ENCODE data around the gene ATRN. TPM values are rescaled to one million over a fixed set of nuclear protein-coding genes. Genes with fewer than 3 reads are reported as not detected.

ATRN gene
- total RNA-seq, 1 donor from 2014 or later: 8.6 TPM

DNA sequence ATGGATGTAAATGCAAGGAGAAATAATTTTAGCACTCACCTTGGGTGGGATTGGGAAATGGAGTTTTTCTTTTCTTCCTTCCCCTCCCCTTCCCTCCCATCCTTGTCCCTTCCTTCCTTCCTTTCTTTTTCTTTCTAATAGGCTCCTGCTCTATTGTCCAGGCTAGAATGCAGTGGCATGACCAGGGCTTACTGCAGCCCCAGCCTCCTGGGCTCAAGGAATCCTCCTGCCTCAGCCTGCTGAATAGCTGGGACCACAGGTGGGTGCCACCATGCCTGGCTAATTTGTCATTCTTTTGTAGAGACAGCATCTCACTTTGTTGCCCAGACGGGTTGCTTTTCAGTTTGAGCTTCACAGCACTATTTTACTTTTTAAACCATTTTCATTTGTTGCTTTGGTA is 21.5 kb upstream of the ATRN start:
- Histone ChIP-seq H3K9me3 (no peaks in the 10 kb centered on the region), H3K27ac (no peak overlapping the region), H3K36me3 (no peaks in the 10 kb centered on the region), H3K27me3 (no peaks in the 10 kb centered on the region), H3K4me3 (no peak overlapping the region), H3K4me1 (no peaks in the 10 kb centered on the region)
- no peak for DNase-seq (ENCODE audit: low spot score in 2 of 2)
- intact Hi-C loops (cut with DNase I): no loop called here
- no peak for TF ChIP-seq CTCF (IDR thresholded peaks at IDR 0.05)

- no peaks in the 10 kb centered on the region for H3K4me1 ChIP-seq
- intact Hi-C loops (cut with DNase I): no loop called here
- no peaks in the 10 kb centered on the region for H3K27me3 ChIP-seq
- H3K9me3 ChIP-seq: no peaks in the 10 kb centered on the region
- TF ChIP-seq CTCF (IDR thresholded peaks at IDR 0.05): no peak
- H3K36me3 ChIP-seq: no peaks in the 10 kb centered on the region
- H3K27ac ChIP-seq: no peak overlapping the region
- DNase-seq (ENCODE audit: low spot score in 2 of 2): no peak
- H3K4me3 ChIP-seq: no peak overlapping the region
Observed at GRCh38 chr20:3452136-3452535, 18.7 kb upstream of the ATRN start.

DNA sequence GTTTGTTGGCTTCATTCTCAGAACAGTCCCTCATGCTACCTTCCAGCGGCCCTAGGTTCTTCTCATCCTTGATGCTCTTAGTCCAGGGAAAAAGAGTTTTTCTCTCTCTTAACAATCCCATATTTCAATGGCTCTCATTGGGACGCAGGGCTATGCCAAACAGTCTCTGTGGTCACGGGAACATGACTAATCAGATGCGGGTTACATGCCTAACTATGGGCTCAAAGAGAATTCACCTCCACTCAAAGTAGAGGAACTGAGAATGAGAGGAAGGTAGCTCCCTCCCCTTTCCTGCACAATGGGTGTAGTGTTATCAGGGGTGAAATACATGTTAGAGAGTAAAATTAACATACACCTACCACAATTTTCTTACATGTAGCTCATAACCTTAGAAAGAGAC is 18.1 kb upstream of the ATRN start:
- Histone ChIP-seq H3K36me3 (no peaks in the 10 kb centered on the region), H3K27me3 (no peaks in the 10 kb centered on the region), H3K4me3 (no peak overlapping the region), H3K9me3 (no peaks in the 10 kb centered on the region), H3K4me1 (no peaks in the 10 kb centered on the region), H3K27ac (no peak overlapping the region)
- TF ChIP-seq CTCF (IDR thresholded peaks at IDR 0.05): no peak
- intact Hi-C loops (cut with DNase I): no loop called here
- no peak for DNase-seq (ENCODE audit: low spot score in 2 of 2)

DNA sequence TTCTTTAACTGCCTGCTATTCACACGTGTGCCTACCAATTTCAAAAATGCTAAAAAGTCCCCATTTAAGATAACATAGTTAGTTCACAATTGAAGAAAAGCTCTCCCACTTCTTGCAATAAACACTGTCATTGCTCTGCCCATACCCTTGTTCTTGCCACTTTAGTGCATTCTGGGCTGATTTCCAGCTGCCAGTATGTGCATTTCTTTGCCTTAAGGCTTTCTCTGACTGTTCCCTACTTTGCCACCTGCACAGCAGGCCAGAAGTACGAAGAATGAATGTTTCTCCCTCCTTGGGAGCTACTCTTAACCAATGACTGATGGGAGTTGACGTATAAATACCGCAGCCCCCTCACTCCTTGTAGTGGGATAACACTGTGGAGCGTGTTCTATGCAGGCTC is 16.0 kb upstream of the ATRN start:
- no peaks in the 10 kb centered on the region for H3K9me3 ChIP-seq
- no peaks in the 10 kb centered on the region for H3K36me3 ChIP-seq
- DNase-seq (ENCODE audit: low spot score in 2 of 2): no peak
- H3K4me1 ChIP-seq: no peaks in the 10 kb centered on the region
- no peak overlapping the region for H3K4me3 ChIP-seq
- no peak overlapping the region for H3K27ac ChIP-seq
- H3K27me3 ChIP-seq: no peaks in the 10 kb centered on the region
- TF ChIP-seq CTCF (IDR thresholded peaks at IDR 0.05): no peak
- intact Hi-C loops (cut with DNase I): no loop called here

- Histone ChIP-seq H3K9me3 (no peaks in the 10 kb centered on the region), H3K4me3 (no peak overlapping the region), H3K4me1 (no peaks in the 10 kb centered on the region), H3K36me3 (no peaks in the 10 kb centered on the region), H3K27me3 (no peaks in the 10 kb centered on the region), H3K27ac (no peak overlapping the region)
- no peak for TF ChIP-seq CTCF (IDR thresholded peaks at IDR 0.05)
- intact Hi-C loops (cut with DNase I): no loop called here
- no peak for DNase-seq (ENCODE audit: low spot score in 2 of 2)
Observed at GRCh38 chr20:3456648-3457047, 14.2 kb upstream of the ATRN start.

- no peak for DNase-seq (ENCODE audit: low spot score in 2 of 2)
- no peak for TF ChIP-seq CTCF (IDR thresholded peaks at IDR 0.05)
- intact Hi-C loops (cut with DNase I): no loop called here
- no peaks in the 10 kb centered on the region for H3K4me1 ChIP-seq
- H3K9me3 ChIP-seq: no peaks in the 10 kb centered on the region
- H3K4me3 ChIP-seq: no peak overlapping the region
- no peaks in the 10 kb centered on the region for H3K36me3 ChIP-seq
- no peaks in the 10 kb centered on the region for H3K27me3 ChIP-seq
- H3K27ac ChIP-seq: no peak overlapping the region
Observed at GRCh38 chr20:3459881-3460307, 10.9 kb upstream of the ATRN start.
